HUES64 (cell line): Measurements from ENCODE around the gene IRF2BP2.
"Not testable (repeated sequence)": the region's sequence is repeated elsewhere in the genome, so short reads cannot be mapped to it uniquely, and the experiment has no call there.

Source experiments
- H3K27ac ChIP-seq: 2 replicates; pipeline ENCODE4 v1.7.0; 2013; ENCODE audit warnings: low read depth, low read length, inconsistent platforms
- H3K27me3 ChIP-seq: 2 replicates; pipeline ENCODE4 v1.6.1; 2013; ENCODE audit warnings: mild to moderate bottlenecking, low read length; ENCODE audit not compliant: insufficient read depth
- H3K36me3 ChIP-seq: 2 replicates; pipeline ENCODE4 v1.6.1; 2013; ENCODE audit warnings: mild to moderate bottlenecking, low read length; ENCODE audit not compliant: insufficient read depth
- H3K4me1 ChIP-seq: 2 replicates; pipeline ENCODE4 v1.6.1; 2013; ENCODE audit warnings: mild to moderate bottlenecking, low read length, moderate library complexity; ENCODE audit not compliant: insufficient read depth
- H3K4me3 ChIP-seq: 2 replicates; pipeline ENCODE4 v1.5.1; 2013; ENCODE audit warnings: mild to moderate bottlenecking, low read length, moderate library complexity
- H3K9ac ChIP-seq: 2 replicates; pipeline ENCODE4 v1.6.1; 2013; ENCODE audit warnings: mild to moderate bottlenecking, low read depth, low read length
- H3K9me3 ChIP-seq: 2 replicates; pipeline ENCODE4 v1.6.1; 2013; ENCODE audit warnings: low read depth, low read length; ENCODE audit not compliant: insufficient read depth
- WGBS: fragments of 150-250, 120-280 bp; methylation state at CpG from one replicate; pipeline ENCODE4 v1.1.7; 2013; ENCODE audit warnings: missing lambda C conversion rate; 5-methylcytosine and 5-hydroxymethylcytosine counted together

The IRF2BP2 gene

GRCh38 chr1:234645964-234646363, 36.0 kb upstream of the IRF2BP2 start:
- Histone ChIP-seq H3K27me3 (no peaks in the 10 kb centered on the region), H3K4me3 (no peak overlapping the region), H3K36me3 (no peaks in the 10 kb centered on the region), H3K27ac (no peak overlapping the region), H3K4me1 (no peaks in the 10 kb centered on the region), H3K9ac (no peak overlapping the region), H3K9me3 (peaks cover 5% of the 10 kb centered on the region)
- 88% methylated on average over 2 of the region's 2 CpGs for WGBS

DNA sequence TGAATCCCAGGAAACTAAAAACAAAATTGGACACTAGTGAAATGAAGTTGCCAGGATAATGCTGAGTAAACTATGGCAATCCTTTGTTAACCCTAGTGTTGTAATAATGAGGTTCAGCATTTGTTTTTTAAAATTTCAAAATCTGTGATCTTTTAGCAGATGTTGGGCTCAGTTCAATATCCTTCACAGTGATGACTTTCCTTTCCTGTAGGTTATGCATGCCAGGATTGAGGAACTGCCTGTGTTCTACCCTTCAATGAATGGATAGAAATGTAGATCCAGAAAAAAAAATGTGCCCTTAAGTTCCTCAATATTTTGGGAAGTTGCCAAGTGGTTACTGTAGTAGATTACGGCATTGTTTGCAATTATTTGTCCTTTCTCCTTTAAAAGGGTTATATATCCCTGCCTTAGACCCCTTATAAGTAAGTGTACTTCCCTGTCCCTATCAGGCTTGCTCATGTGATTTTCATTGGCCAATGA, 35.5 kb upstream of the IRF2BP2 start:
- Histone ChIP-seq H3K27ac (no peak overlapping the region), H3K4me3 (no peak overlapping the region), H3K4me1 (no peaks in the 10 kb centered on the region), H3K27me3 (no peaks in the 10 kb centered on the region), H3K36me3 (no peaks in the 10 kb centered on the region), H3K9me3 (peaks cover 5% of the 10 kb centered on the region), H3K9ac (no peak overlapping the region)
- 92% methylated on average over 1 of the region's 1 CpG for WGBS

- no peaks in the 10 kb centered on the region for H3K27me3 ChIP-seq
- peaks cover 5% of the 10 kb centered on the region for H3K9me3 ChIP-seq
- 94% methylated on average over 3 of the region's 3 CpGs for WGBS
- H3K27ac ChIP-seq = no peak overlapping the region
- H3K4me1 ChIP-seq = no peaks in the 10 kb centered on the region
- H3K9ac ChIP-seq = no peak overlapping the region
- no peak overlapping the region for H3K4me3 ChIP-seq
- no peaks in the 10 kb centered on the region for H3K36me3 ChIP-seq
These were observed 35.0 kb upstream of the IRF2BP2 start for GRCh38 chr1:234644928-234645327.

- Histone ChIP-seq H3K36me3 (no peaks in the 10 kb centered on the region), H3K9me3 (peaks cover 5% of the 10 kb centered on the region), H3K4me1 (no peaks in the 10 kb centered on the region), H3K9ac (no peak overlapping the region), H3K4me3 (no peak overlapping the region), H3K27ac (no peak overlapping the region), H3K27me3 (no peaks in the 10 kb centered on the region)
These were observed 33.8 kb upstream of the IRF2BP2 start for GRCh38 chr1:234643850-234644134.

DNA sequence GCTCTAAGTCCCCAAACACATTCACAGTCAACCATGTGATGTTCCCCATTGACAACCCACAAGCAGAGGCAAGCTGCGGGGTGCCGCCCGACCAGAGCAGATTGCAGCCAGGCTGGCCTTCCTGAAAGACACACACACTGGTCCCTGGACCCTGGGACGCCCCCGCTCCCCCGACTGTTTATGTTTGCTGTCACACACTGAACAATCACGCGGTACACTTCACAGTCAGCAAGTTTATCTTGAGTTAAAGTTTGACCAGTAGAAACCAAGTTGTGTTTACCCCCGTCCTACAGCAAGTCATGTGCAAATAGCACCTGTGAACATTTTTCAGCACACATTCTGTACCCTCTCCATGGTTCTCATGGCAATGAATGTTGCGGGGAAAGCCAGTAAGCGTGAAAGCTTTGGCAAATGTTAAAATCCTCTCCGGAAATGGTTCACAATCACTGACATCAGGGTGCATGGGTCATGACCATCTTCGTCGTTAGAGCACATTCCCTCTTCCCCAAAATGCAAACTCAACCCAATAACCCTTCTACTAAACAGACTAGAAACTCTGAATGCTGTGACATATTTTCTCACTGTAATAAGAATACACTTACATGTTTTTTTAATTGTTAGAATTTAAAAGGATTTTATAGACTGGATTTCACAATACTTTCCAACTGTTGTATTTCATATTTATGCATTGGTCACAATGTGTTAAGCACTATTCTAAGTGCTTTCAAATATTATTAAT, 33.3 kb upstream of the IRF2BP2 start:
- Histone ChIP-seq H3K9me3 (peaks cover 5% of the 10 kb centered on the region), H3K27me3 (no peaks in the 10 kb centered on the region), H3K9ac (no peak overlapping the region), H3K4me3 (no peak overlapping the region), H3K4me1 (no peaks in the 10 kb centered on the region), H3K36me3 (no peaks in the 10 kb centered on the region), H3K27ac (no peak overlapping the region)
- 89% methylated on average over 14 of the region's 14 CpGs for WGBS

- no peaks in the 10 kb centered on the region for H3K36me3 ChIP-seq
- no peak overlapping the region for H3K9ac ChIP-seq
- 94% methylated on average over 2 of the region's 2 CpGs for WGBS
- no peak overlapping the region for H3K4me3 ChIP-seq
- no peak overlapping the region for H3K27ac ChIP-seq
- H3K27me3 ChIP-seq = no peaks in the 10 kb centered on the region
- no peaks in the 10 kb centered on the region for H3K4me1 ChIP-seq
- H3K9me3 ChIP-seq = peaks cover 5% of the 10 kb centered on the region
These were observed 32.5 kb upstream of the IRF2BP2 start for GRCh38 chr1:234642428-234642827.

- Histone ChIP-seq H3K27ac (no peak overlapping the region), H3K4me1 (no peaks in the 10 kb centered on the region), H3K9ac (no peak overlapping the region), H3K27me3 (no peaks in the 10 kb centered on the region), H3K9me3 (no peaks in the 10 kb centered on the region), H3K36me3 (no peaks in the 10 kb centered on the region), H3K4me3 (no peak overlapping the region)
- WGBS = 93% methylated on average over 4 of the region's 4 CpGs
These were observed 30.0 kb upstream of the IRF2BP2 start for GRCh38 chr1:234639961-234640360.

GRCh38 chr1:234638832-234639799, 29.1 kb upstream of the IRF2BP2 start:
- no peaks in the 10 kb centered on the region for H3K27me3 ChIP-seq
- no peaks in the 10 kb centered on the region for H3K9me3 ChIP-seq
- no peak overlapping the region for H3K27ac ChIP-seq
- H3K9ac ChIP-seq = no peak overlapping the region
- H3K4me3 ChIP-seq = no peak overlapping the region
- WGBS = 92% methylated on average over 4 of the region's 4 CpGs
- H3K36me3 ChIP-seq = no peaks in the 10 kb centered on the region
- H3K4me1 ChIP-seq = no peaks in the 10 kb centered on the region

DNA sequence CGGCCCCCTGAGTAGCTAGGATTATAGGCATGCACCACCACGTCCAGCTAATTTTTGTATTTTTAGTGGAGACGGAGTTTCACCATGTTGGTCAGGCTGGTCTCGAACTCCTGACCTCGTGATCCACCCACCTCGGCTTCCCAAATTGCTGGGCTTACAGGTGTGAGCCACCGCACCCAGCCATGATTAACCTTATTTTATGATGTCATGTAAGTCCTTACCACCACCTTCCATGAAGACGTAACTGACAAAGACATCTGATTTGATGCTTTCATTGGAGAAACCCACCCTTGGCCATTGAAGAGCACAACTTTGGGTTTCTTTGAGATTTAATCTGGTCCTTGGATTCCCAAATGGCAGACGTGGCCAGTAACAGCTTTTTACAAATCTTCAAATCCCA, 24.9 kb upstream of the IRF2BP2 start:
- WGBS = 85% methylated on average over 9 of the region's 9 CpGs
- not testable (repeated sequence) for H3K27me3 ChIP-seq, H3K9ac ChIP-seq, H3K36me3 ChIP-seq, H3K4me3 ChIP-seq, H3K27ac ChIP-seq, H3K9me3 ChIP-seq
- H3K4me1 ChIP-seq = peaks cover 12% of the 10 kb centered on the region; the same call in 1 of the 2 replicates

- Histone ChIP-seq H3K9me3 (no peaks in the 10 kb centered on the region), H3K27ac (no peak overlapping the region), H3K4me3 (no peak overlapping the region), H3K27me3 (no peaks in the 10 kb centered on the region), H3K36me3 (no peaks in the 10 kb centered on the region), H3K9ac (no peak overlapping the region), H3K4me1 (peaks cover 12% of the 10 kb centered on the region; the same call in 1 of the 2 replicates)
- 95% methylated on average over 7 of the region's 7 CpGs for WGBS
These were observed 24.4 kb upstream of the IRF2BP2 start for GRCh38 chr1:234634387-234634786.

- H3K27ac ChIP-seq = no peak overlapping the region
- no peaks in the 10 kb centered on the region for H3K27me3 ChIP-seq
- no peaks in the 10 kb centered on the region for H3K9me3 ChIP-seq
- WGBS = 94% methylated on average over 6 of the region's 6 CpGs
- H3K9ac ChIP-seq = no peak overlapping the region
- H3K4me3 ChIP-seq = no peak overlapping the region
- peaks cover 12% of the 10 kb centered on the region; the same call in 1 of the 2 replicates for H3K4me1 ChIP-seq
- H3K36me3 ChIP-seq = no peaks in the 10 kb centered on the region
These were observed 23.4 kb upstream of the IRF2BP2 start for GRCh38 chr1:234633246-234634003.
